Inferior parietal cortex (tissue), 1 donor: ENCODE data around the gene HOXB1.

Experiments
- DNase-seq: peaks from one replicate; pipeline ENCODE4 v3.0.0-alpha.2; 2016; ENCODE audit errors: extremely low spot score

HOXB1 gene

GRCh38 chr17:48530887-48531272 is at the start of gene HOXB1:
Gene HOXB1, minus strand, starts transcription at chr17:48531011. Its CDS starts 107 bp downstream, at chr17:48530904.
- no peak for DNase-seq

DNA sequence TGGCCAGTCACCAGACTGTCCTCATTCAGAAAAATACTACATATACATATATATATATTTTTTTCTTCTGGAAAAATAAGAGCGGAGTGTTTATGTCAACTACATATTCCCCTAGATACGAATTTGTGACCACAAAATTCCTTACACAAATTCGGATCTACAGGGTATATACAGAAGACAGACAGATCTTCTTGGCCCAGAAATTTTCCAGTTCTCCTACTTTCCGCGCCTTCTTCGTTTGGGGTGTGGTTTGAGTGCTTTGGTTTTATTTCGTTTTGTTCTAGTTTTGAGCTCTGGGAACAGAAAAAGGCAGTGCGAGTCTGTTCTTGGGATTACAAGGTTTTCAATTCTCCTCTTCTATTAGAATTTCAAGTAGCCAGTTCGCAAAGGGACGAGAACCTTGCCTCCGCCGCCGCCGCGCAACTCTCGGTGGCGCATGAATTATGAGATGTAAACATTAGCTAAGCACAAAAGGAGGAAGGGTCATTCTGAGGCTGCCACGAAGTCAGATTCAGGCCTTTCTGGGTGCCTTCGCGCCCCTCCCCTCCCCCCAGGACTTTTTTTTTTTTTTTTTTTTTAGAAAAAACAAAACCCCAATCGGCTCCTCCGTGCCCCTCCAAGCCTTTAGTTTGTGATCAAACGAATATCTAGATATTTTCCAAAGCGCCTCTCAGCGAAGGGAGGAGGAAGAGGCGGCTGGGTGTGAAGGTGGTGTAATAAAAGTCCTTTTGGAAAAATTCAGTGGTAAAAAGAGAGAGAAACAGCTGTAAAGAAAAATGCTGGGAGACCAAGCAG is 49.1 kb upstream of the HOXB1 start:
- no peak for DNase-seq

DNA sequence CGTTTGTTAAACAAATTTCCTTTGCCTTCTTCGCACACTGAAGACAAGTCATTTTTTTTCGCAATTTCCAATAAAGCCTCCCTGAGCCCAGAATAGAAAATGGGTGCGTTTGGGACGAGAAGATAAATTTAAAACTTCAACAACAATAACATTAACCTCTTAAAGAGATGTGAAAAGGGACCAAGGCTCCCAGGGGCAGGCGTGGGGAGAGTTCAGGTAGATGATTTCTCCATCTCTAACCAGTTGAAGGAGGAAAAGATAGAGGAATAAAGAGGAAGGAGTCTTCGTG is 48.6 kb upstream of the HOXB1 start:
- DNase-seq, result no peak

GRCh38 chr17:48578616-48579470 is 48.0 kb upstream of the HOXB1 start:
- DNase-seq, result no peak

DNA sequence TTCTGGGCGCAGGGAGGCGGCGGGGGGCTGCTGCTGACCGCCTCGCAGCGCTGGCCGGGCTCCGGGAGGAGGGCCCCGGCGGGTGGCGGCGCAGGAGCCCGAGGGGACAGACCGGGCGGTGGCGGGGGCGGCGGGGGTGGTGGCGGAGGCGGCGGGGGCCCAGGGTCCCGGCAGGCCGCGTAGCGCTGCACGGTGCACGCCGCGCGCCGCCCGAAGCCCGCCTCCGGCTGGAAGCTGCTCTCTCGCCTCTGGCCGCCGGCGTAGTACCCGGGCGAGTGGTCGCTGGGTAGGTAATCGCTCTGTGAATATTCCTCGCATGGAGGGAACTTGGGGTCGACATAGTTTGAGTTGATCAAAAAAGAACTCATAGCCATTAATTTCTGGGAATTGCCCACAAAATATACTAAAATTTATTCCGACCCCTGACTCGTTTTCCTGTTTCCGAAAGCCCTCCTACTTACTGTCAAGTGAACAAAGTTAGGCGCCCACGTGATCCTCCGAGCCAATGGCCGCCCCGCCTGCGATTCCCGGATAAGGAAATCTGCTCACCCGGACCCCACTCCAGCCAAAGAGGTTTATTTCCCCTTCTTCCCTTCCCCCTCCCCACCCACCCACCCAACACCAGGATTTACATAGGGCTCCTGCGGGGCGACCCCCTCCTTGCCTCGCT is 47.3 kb upstream of the HOXB1 start, which contains the start of gene HOXB4:
Gene HOXB4, minus strand, starts transcription at position 405 of the 670 bp plus-strand sequence. Its CDS starts 31 bp downstream, at position 374.
- DNase-seq, result peak; percentile 6

DNA sequence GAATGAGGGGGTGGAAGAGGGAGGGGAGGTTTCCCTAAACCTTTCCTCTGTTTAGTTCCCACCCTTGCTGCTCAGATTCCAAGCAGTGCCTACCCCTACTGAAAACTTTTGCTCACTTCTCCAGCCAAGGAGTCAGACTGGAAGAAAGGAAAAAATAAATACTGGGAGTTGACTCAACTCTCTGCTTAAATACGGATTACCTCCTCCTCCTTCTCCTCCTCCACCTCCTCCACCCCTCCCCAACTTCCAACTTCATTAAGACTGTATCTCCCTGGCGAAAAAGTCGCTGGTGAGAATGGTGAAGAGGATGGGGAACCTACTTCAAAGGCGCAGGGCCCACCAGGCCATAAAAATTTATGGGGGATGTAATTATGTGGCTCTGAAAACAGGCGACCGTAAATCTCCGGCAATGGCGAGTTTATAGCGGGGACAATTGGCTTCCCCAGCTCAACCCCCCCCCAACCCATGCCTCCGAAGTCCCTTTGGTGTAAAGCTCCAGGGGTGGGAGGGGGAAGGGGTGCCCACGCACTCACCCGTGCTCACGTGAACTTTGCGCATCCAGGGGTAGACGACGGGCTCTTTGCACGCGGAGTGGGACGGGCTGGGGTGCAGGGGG is 46.6 kb upstream of the HOXB1 start:
- DNase-seq, result no peak

DNA sequence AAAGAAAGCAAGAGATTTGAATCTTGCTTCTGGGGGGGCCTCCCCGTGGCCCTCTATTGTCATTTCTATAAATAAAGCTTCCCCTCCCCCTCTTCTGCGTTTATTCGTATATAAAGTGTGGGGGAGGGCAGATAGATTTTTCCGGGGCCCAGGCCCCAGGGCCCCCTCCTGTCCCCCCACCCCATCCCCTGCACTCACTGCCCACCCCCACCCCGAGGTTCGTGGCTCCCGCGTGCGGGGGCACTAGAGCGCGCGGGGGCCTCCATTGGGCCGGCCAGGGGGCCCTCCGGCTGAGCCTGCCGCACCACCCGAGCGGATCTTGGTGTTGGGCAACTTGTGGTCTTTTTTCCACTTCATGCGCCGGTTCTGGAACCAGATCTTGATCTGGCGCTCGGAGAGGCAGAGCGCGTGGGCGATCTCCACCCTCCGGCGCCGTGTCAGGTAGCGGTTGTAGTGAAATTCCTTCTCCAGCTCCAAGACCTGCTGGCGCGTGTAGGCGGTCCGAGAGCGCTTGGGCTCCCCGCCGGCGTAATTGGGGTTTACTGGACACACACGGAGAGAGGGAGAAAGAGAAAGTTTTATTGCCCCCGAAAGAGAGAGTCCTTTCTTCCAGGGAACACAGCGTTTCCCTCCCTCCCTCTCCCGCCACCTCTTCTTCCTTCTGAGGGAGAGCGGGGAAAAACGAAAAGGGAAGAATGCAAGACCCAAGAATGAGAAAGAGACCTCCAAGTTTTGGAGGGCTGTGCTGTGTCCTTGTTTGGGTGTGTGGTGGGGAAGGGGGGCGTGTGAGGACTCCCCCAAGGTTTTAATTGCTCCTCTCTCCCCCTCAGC is 45.9 kb upstream of the HOXB1 start:
- no peak for DNase-seq

- DNase-seq, result no peak
These were observed 45.1 kb upstream of the HOXB1 start for GRCh38 chr17:48575673-48576478.

DNA sequence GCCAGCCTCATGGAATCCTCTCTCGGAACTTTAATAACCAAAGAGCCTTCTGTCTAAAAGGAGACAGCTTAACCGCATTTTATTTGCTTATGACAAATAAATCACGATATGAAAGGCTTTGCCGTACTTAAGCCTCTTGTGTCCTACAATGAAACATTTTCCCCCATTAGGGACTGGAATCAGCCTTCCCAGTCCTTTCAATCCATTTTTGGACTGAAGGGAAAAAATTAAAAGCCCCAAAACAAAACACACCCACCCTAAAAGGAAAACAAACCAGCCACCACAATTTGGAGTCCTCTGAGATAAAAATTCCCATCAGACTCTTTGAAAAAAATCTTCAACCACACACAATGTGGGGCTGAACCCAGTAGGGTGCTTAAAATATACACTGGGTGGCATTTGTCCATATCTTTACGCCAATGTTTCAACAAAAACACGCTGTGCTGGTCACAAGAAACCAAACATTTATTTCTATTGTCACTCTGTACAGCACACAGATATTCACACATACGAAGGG is 44.3 kb upstream of the HOXB1 start:
- no peak for DNase-seq

DNA sequence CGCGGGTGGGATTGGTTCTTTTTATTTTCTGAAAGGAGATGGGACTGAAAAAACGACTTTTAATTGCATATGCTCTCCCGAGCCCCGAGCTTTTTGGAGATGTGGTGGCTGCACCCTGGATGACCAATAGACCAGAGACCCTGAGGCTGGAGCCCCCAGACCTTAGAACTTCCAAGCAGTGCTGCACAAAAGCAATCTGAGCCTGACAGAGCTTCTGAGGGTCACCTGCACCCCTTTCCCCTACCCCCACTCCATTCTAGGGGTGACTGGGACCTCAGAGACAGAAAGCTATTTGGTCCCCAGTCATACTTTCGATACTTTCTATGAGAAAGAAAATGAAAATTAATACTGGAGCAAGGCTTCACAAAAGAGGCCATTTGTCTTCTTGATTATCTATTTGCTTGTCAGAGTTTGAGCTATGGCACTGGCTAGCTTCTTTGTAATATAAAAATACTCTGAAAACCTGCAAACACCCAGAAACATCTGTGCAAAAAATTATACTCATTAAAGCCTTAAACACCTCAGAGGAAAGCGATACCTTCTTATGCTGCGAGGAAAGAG is 43.8 kb upstream of the HOXB1 start:
- DNase-seq, result no peak

DNA sequence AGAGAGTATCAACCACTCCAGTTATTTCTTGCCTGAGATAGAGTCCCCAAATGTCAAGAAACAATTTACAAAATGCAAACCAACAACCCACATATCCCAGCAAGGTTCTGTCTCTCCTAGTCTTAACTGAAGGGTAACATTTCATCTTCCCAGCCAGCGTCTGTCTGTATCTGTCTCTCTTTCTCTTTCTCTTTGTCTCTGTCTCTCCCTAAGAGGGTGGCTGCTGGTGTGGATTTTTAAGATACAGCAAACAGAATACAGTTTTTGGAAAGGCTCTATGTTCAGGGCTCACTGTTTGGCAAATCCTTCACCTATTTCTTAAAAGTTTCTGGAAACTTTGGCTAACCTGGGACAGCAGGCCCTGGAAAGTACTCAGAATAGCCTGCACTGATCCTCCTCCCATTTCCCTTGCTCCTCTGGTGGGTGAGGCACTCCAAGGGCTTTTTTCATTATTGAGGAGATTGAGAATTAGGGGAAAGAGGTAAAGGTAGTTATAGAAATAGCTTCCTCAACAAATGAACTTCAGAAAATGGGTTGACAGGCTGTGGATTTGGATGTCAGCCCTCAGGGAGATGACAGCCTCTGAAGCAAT is 41.1 kb upstream of the HOXB1 start:
- DNase-seq, result no peak

GRCh38 chr17:48571024-48571818 is 40.4 kb upstream of the HOXB1 start:
- no peak for DNase-seq

- DNase-seq, result no peak
These were observed 39.7 kb upstream of the HOXB1 start for GRCh38 chr17:48570325-48571023.

DNA sequence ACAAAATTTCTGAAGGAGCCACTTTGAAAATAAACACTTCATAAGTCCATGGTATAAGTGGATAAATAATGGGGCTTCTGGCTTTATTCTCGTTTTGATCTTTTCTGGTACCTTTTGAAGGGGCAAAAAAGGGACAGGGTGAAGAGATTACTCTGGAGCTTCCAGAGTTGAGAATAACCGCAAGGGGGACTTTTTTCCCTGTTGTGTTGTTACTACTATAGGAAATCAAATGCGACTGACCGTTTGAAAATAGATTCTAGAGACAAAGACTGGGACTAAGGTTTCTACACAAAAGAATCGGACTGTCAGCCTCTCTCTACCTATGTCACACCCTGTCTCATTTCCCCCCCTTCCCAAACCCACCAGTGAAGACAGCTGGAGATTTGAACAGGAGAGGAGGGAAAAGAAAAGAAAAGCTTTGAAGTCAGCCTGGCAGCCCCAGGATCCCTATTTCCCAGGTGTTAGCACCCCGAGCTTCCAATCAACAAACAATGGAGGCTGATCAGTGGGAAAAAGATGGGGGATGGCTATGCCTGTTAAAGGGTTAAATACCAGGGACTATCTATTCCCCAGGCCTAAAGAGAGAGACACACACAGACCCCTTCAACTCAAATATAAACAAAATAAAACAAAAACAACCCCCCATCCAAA is 39.0 kb upstream of the HOXB1 start:
- DNase-seq, result no peak

DNA sequence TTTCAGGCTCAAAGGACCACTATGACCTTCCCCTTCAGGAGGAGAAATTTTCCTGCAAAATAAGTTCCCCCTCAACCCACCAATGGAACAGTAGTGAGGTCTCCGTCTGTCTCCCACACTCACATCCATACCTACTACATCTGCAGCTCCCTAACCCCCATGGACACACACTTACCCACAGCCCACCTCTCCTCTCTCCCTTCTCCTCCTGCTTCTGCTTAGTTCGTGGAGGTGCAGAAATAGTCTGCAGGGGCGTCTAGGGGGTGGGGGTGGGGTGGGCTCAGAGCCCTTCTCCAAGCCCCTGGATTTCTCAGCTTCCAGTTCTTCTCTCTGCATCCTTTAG is 38.4 kb upstream of the HOXB1 start:
- no peak for DNase-seq

GRCh38 chr17:48568499-48569239 is 37.9 kb upstream of the HOXB1 start:
- no peak for DNase-seq
